Esophagus muscularis mucosa (tissue), 4 donors: ENCODE measurements around the gene ATOX1. TPM values are rescaled to one million over a fixed set of nuclear protein-coding genes. Genes with fewer than 3 reads are reported as not detected.
A peak's percentile ranks its signal among the peaks of the same experiment; 100 is the strongest.

Experiments
- DNase-seq: peaks from one replicate; pipeline ENCODE4 v3.0.0-alpha.2; 2017; ENCODE audit errors: extremely low spot score
- H3K27ac ChIP-seq, 4 donors: fragments of 200-600 bp; sonication (generic); replicated peaks in 1 of 4; 1 replicate in 3 of 4; 2 replicates in 1 of 4; pipeline ENCODE4 v1.5.1; 2016 to 2019; ENCODE audit warnings: mild to moderate bottlenecking in 1 of 4
- H3K27me3 ChIP-seq, 4 donors: fragments of 200-600 bp; sonication (generic); one replicate each; pipeline versions ENCODE4 v1.5.1 to v1.6.0; 2016 to 2019
- H3K36me3 ChIP-seq, 4 donors: fragments of 200-600 bp; sonication (generic); one replicate each; pipeline ENCODE4 v1.5.1; 2016 to 2019
- H3K4me1 ChIP-seq, 4 donors: fragments of 200-600 bp; sonication (generic); one replicate each; pipeline ENCODE4 v1.5.1; 2016 to 2019
- H3K4me3 ChIP-seq, 4 donors: fragments of 200-600 bp; sonication (generic); 1 replicate in 2 of 4; 2 replicates in 2 of 4; pipeline ENCODE4 v1.5.1; 2016 to 2019; ENCODE audit warnings: mild to moderate bottlenecking in 4 of 4, moderate library complexity in 1 of 4
- H3K9me3 ChIP-seq, 4 donors: fragments of 200-600 bp; sonication (generic); 1 replicate in 3 of 4; 2 replicates in 1 of 4; pipeline ENCODE4 v1.5.1; 2016 to 2019
- CTCF ChIP-seq, 3 experiments: fragments of 200-600 bp in 2 of 3; fragments of 450-650 bp in 1 of 3; sonication (generic) in 2 of 3; IDR thresholded peaks; one replicate each; pipeline ENCODE4 v1.5.1; 2017 to 2019; ENCODE audit warnings: antibody characterized with exemption in 3 of 3, mild to moderate bottlenecking in 2 of 3, moderate library complexity in 1 of 3
- EP300 ChIP-seq: sonication (generic); formaldehyde crosslinking; IDR thresholded peaks from one replicate; pipeline ENCODE4 v1.6.1; 2017; ENCODE audit warnings: antibody characterized with exemption
- POLR2A ChIP-seq: fragments of 450-650 bp; IDR thresholded peaks from one replicate; pipeline ENCODE4 v1.6.1; 2017; ENCODE audit warnings: antibody characterized with exemption, moderate library complexity, mild to moderate bottlenecking, low read depth
- POLR2AphosphoS5 ChIP-seq, 2 donors: sonication (generic); formaldehyde crosslinking; IDR thresholded peaks; one replicate each; pipeline ENCODE4 v1.6.1; 2017; ENCODE audit warnings: antibody characterized with exemption in 2 of 2
- WGBS: methylation state at CpG from one replicate; pipeline ENCODE4 v1.1.5; 2018; 5-methylcytosine and 5-hydroxymethylcytosine counted together
- intact Hi-C: fragments of 100-400 bp; cut with DNase I; formaldehyde crosslinking; loops from one replicate; pipeline ENCODE4 v1.15.1; 2023
- total RNA-seq, 4 donors: library from RNA; depleted of rRNA; stranded (reverse); fragments of >200 nt; gene quantifications; one replicate each; pipeline versions ENCODE4 v1.1.0 to v1.2.1, GENCODE V29; 2016

ATOX1 gene
- total RNA-seq, 4 donors from 2014 or later = 101 to 144 (median 114) TPM

- H3K4me1 ChIP-seq = peaks cover 16 to 44% (median 33%) of the 10 kb centered on the region in 4 donors
- DNase-seq = no peak
- WGBS = 97% methylated on average over 3 of the region's 3 CpGs
- no peaks in the 10 kb centered on the region for H3K9me3 ChIP-seq
- H3K4me3 ChIP-seq = no peak overlapping the region
- H3K36me3 ChIP-seq = peaks cover 0 to 12% (median 5%) of the 10 kb centered on the region in 4 donors
- TF ChIP-seq EP300 (no peak), POLR2A (no peak), CTCF (IDR thresholded peaks at IDR 0.05) (no peak), POLR2AphosphoS5 (IDR thresholded peaks at IDR 0.05) (no peak)
- no peak overlapping the region for H3K27ac ChIP-seq
- intact Hi-C loops = no loop called here
- H3K27me3 ChIP-seq = no peaks in the 10 kb centered on the region
Observed at GRCh38 chr5:151755383-151755782, 3.0 kb downstream of the ATOX1 start.

GRCh38 chr5:151751593-151751992 lies 6.8 kb downstream of the ATOX1 start:
- H3K36me3 ChIP-seq = peaks cover 0 to 12% (median 5%) of the 10 kb centered on the region in 4 donors
- no peaks in the 10 kb centered on the region for H3K9me3 ChIP-seq
- intact Hi-C loops = no loop called here
- no peaks in the 10 kb centered on the region for H3K27me3 ChIP-seq
- WGBS = 96% methylated on average over 4 of the region's 4 CpGs
- TF ChIP-seq POLR2A (no peak), EP300 (no peak), CTCF (IDR thresholded peaks at IDR 0.05) (no peak), POLR2AphosphoS5 (IDR thresholded peaks at IDR 0.05) (no peak)
- H3K4me3 ChIP-seq = no peak overlapping the region
- peaks cover 7 to 36% (median 22%) of the 10 kb centered on the region in 4 donors for H3K4me1 ChIP-seq
- H3K27ac ChIP-seq = no peak overlapping the region
- DNase-seq = no peak

GRCh38 chr5:151751091-151751490 lies 7.3 kb downstream of the ATOX1 start:
- Histone ChIP-seq H3K4me1 (peaks cover 12 to 36% (median 22%) of the 10 kb centered on the region in 4 donors), H3K36me3 (peaks cover 0 to 17% (median 5%) of the 10 kb centered on the region in 4 donors), H3K9me3 (no peaks in the 10 kb centered on the region), H3K27me3 (no peaks in the 10 kb centered on the region), H3K4me3 (no peak overlapping the region), H3K27ac (no peak overlapping the region)
- intact Hi-C loops = no loop called here
- no peak for DNase-seq
- WGBS = 92% methylated on average over 4 of the region's 4 CpGs
- no peak for TF ChIP-seq POLR2AphosphoS5 (IDR thresholded peaks at IDR 0.05)
- no peak for TF ChIP-seq POLR2A
- no peak for TF ChIP-seq CTCF (IDR thresholded peaks at IDR 0.05)
- no peak for TF ChIP-seq EP300

GRCh38 chr5:151750121-151750520 lies 8.3 kb downstream of the ATOX1 start:
- no peak for TF ChIP-seq EP300
- TF ChIP-seq POLR2AphosphoS5 (IDR thresholded peaks at IDR 0.05) = no peak
- TF ChIP-seq CTCF (IDR thresholded peaks at IDR 0.05) = no peak
- TF ChIP-seq POLR2A = no peak
- Histone ChIP-seq H3K4me1 (peaks cover 22 to 36% (median 28%) of the 10 kb centered on the region in 4 donors), H3K36me3 (peaks cover 0 to 25% (median 6%) of the 10 kb centered on the region in 4 donors), H3K27me3 (no peaks in the 10 kb centered on the region), H3K4me3 (no peak overlapping the region), H3K9me3 (no peaks in the 10 kb centered on the region), H3K27ac (peak overlapping the region; percentile 16 to 44 (median 30))
- WGBS = 88% methylated on average over 4 of the region's 4 CpGs
- intact Hi-C loops = no loop called here
- no peak for DNase-seq
